Neuronal stem cell (in vitro differentiated cells): Measurements from ENCODE around the gene CASP2.

Experiments used
- DNase-seq: peaks from one replicate; pipeline ENCODE4 v3.0.0-alpha.2; 2013; ENCODE audit warnings: low spot score
- H2AFZ ChIP-seq: one replicate; pipeline ENCODE4 v1.6.1; 2013; ENCODE audit warnings: mild to moderate bottlenecking, low read length, inconsistent platforms
- H2AK5ac ChIP-seq: 2 replicates; pipeline ENCODE4 v1.6.1; 2013; ENCODE audit warnings: low read depth, mild to moderate bottlenecking, inconsistent platforms, low read length, moderate library complexity, mixed read lengths
- H2BK120ac ChIP-seq: 2 replicates; pipeline ENCODE4 v1.6.1; 2013; ENCODE audit warnings: low read depth, mild to moderate bottlenecking, inconsistent platforms, low read length, moderate library complexity, mixed read lengths
- H2BK12ac ChIP-seq: one replicate; pipeline ENCODE4 v1.6.1; 2013; ENCODE audit warnings: low read length, inconsistent platforms
- H2BK15ac ChIP-seq: 2 replicates; pipeline ENCODE4 v1.6.1; 2013; ENCODE audit warnings: mild to moderate bottlenecking, low read length, inconsistent platforms, mixed read lengths
- H2BK5ac ChIP-seq: one replicate; pipeline ENCODE4 v1.6.1; 2013; ENCODE audit warnings: inconsistent platforms, mild to moderate bottlenecking, low read length, moderate library complexity
- H3K14ac ChIP-seq: one replicate; pipeline ENCODE4 v1.6.1; 2013; ENCODE audit warnings: low read length, inconsistent platforms
- H3K18ac ChIP-seq: 2 replicates; pipeline ENCODE4 v1.6.1; 2013; ENCODE audit warnings: low read length, inconsistent platforms
- H3K23ac ChIP-seq: 2 replicates; pipeline ENCODE4 v1.6.1; 2013; ENCODE audit warnings: low read depth, mild to moderate bottlenecking, mixed read lengths, low read length, inconsistent platforms; ENCODE audit not compliant: poor library complexity
- H3K27ac ChIP-seq: replicated peaks from 3 replicates; pipeline ENCODE4 v1.5.1; 2013; ENCODE audit warnings: low read length, inconsistent platforms
- H3K27me3 ChIP-seq, 3 experiments: 2 replicates each; pipeline ENCODE4 v1.6.1; 2013; ENCODE audit warnings: low read length in 3 of 3, mild to moderate bottlenecking in 2 of 3, inconsistent platforms in 1 of 3, low read depth in 1 of 3, mixed read lengths in 1 of 3, moderate library complexity in 1 of 3; ENCODE audit not compliant: control insufficient read depth in 3 of 3, insufficient read depth in 3 of 3
- H3K36me3 ChIP-seq, 2 donors: replicated peaks in 1 of 2; 2 replicates each; pipeline ENCODE4 v1.6.1; 2013; ENCODE audit warnings: low read length in 2 of 2; ENCODE audit not compliant: control insufficient read depth in 2 of 2, insufficient read depth in 2 of 2
- H3K4ac ChIP-seq: 2 replicates; pipeline ENCODE4 v1.6.1; 2013; ENCODE audit warnings: inconsistent platforms, mild to moderate bottlenecking, low read length, moderate library complexity
- H3K4me1 ChIP-seq, 2 donors: 1 replicate in 1 of 2; 2 replicates in 1 of 2; pipeline ENCODE4 v1.6.1; 2013; ENCODE audit warnings: low read length in 2 of 2, low read depth in 1 of 2; ENCODE audit not compliant: control insufficient read depth in 2 of 2, insufficient read depth in 1 of 2
- H3K4me2 ChIP-seq: one replicate; pipeline ENCODE4 v1.6.1; 2013; ENCODE audit warnings: mild to moderate bottlenecking, low read length, inconsistent platforms; ENCODE audit not compliant: insufficient read depth, poor library complexity, severe bottlenecking
- H3K4me3 ChIP-seq, 2 donors: 2 replicates each; pipeline ENCODE4 v1.5.1; 2013; ENCODE audit warnings: low read length in 2 of 2, mild to moderate bottlenecking in 2 of 2, inconsistent platforms in 1 of 2, moderate library complexity in 1 of 2
- H3K79me1 ChIP-seq: one replicate; pipeline ENCODE4 v1.6.1; 2013; ENCODE audit warnings: low read depth, mild to moderate bottlenecking, inconsistent platforms, low read length, moderate library complexity
- H3K9ac ChIP-seq: one replicate; pipeline ENCODE4 v1.6.1; 2013; ENCODE audit warnings: mild to moderate bottlenecking, low read depth, low read length, inconsistent platforms; ENCODE audit not compliant: poor library complexity
- H3K9me3 ChIP-seq, 2 donors: replicated peaks in 1 of 2; 2 replicates each; pipeline versions ENCODE3 to v1.6.1; 2013; ENCODE audit warnings: low read length in 2 of 2, mild to moderate bottlenecking in 2 of 2, inconsistent platforms in 1 of 2, low read depth in 1 of 2, mixed read lengths in 1 of 2, moderate library complexity in 1 of 2; ENCODE audit not compliant: control insufficient read depth in 2 of 2, insufficient read depth in 1 of 2
- H4K8ac ChIP-seq: one replicate; pipeline ENCODE4 v1.6.1; 2013; ENCODE audit warnings: low read depth, mild to moderate bottlenecking, inconsistent platforms, low read length, moderate library complexity
- H4K91ac ChIP-seq: one replicate; pipeline ENCODE4 v1.6.1; 2013; ENCODE audit warnings: low read length, low read depth, mild to moderate bottlenecking, inconsistent platforms; ENCODE audit not compliant: poor library complexity
- WGBS, 2 donors: extraction: QIAGEN DNeasy Blood & Tissue Kit; methylation state at CpG; one replicate each; pipeline ENCODE4 v1.1.7; 2013; ENCODE audit warnings: missing lambda C conversion rate in 2 of 2, mixed read lengths in 1 of 2; ENCODE audit not compliant: insufficient read length in 2 of 2, insufficient replicate concordance in 1 of 2; ENCODE audit errors: extremely low coverage in 2 of 2; 5-methylcytosine and 5-hydroxymethylcytosine counted together

CASP2 gene

GRCh38 chr7:143245123-143245522 lies 43.0 kb upstream of the CASP2 start:
- no peak for DNase-seq
- WGBS, 2 donors, result no CpG with 5 or more reads among the region's 3 CpGs

GRCh38 chr7:143247372-143247771 lies 40.8 kb upstream of the CASP2 start:
- no peak overlapping the region for H2AFZ ChIP-seq
- no peak overlapping the region for H3K23ac ChIP-seq
- peaks cover 0 to 2% of the 10 kb centered on the region in 2 donors for H3K36me3 ChIP-seq
- no peak overlapping the region for H3K18ac ChIP-seq
- H2BK15ac ChIP-seq, result no peak overlapping the region
- no peak overlapping the region for H2BK120ac ChIP-seq
- peaks cover 0 to 4% (median 0%) of the 10 kb centered on the region in 3 experiments for H3K27me3 ChIP-seq
- H3K4me2 ChIP-seq, result no peak overlapping the region
- no peak overlapping the region for H2BK5ac ChIP-seq
- no peak overlapping the region for H3K4ac ChIP-seq
- H3K27ac ChIP-seq, result no peak overlapping the region
- no peaks in the 10 kb centered on the region for H3K79me1 ChIP-seq
- H2AK5ac ChIP-seq, result no peak overlapping the region
- peaks cover 0 to 9% of the 10 kb centered on the region in 2 donors for H3K4me1 ChIP-seq
- no peak overlapping the region for H3K4me3 ChIP-seq
- H2BK12ac ChIP-seq, result no peak overlapping the region
- no peak for DNase-seq
- H3K9me3 ChIP-seq, result peaks cover 0 to 2% of the 10 kb centered on the region in 2 donors
- H4K8ac ChIP-seq, result no peak overlapping the region
- no peak overlapping the region for H4K91ac ChIP-seq
- no peak overlapping the region for H3K14ac ChIP-seq
- no peak overlapping the region for H3K9ac ChIP-seq
- no CpG with 5 or more reads among the region's 1 CpG for WGBS, 2 donors

More at GRCh38 chr7:143245123-143245522, 43.0 kb upstream of the CASP2 start:
- Histone ChIP-seq H3K4ac (no peak overlapping the region), H3K27me3 (peaks cover 0 to 8% (median 0%) of the 10 kb centered on the region in 3 experiments), H3K27ac (no peak overlapping the region), H3K14ac (no peak overlapping the region), H2BK120ac (no peak overlapping the region), H2BK12ac (no peak overlapping the region), H3K9ac (no peak overlapping the region), H3K9me3 (peaks cover 0 to 2% of the 10 kb centered on the region in 2 donors), H3K4me1 (peaks cover 1 to 9% of the 10 kb centered on the region in 2 donors), H4K91ac (no peak overlapping the region), H4K8ac (no peak overlapping the region), H3K36me3 (peaks cover 0 to 2% of the 10 kb centered on the region in 2 donors), H3K4me2 (no peak overlapping the region), H3K4me3 (no peak overlapping the region), H2BK5ac (no peak overlapping the region), H2AK5ac (no peak overlapping the region), H2BK15ac (no peak overlapping the region), H2AFZ (no peak overlapping the region), H3K18ac (no peak overlapping the region), H3K23ac (no peak overlapping the region), H3K79me1 (no peaks in the 10 kb centered on the region)

GRCh38 chr7:143248761-143249354 lies 39.3 kb upstream of the CASP2 start:
- Histone ChIP-seq H4K8ac (no peak overlapping the region), H2BK5ac (no peak overlapping the region), H2AFZ (no peak overlapping the region), H3K4me3 (no peak overlapping the region), H3K9ac (no peak overlapping the region), H3K9me3 (peaks cover 0 to 5% of the 10 kb centered on the region in 2 donors), H2BK120ac (no peak overlapping the region), H3K4me1 (peaks cover 0 to 5% of the 10 kb centered on the region in 2 donors), H3K27ac (no peak overlapping the region), H3K79me1 (no peaks in the 10 kb centered on the region), H3K4ac (no peak overlapping the region), H3K36me3 (peaks cover 0 to 2% of the 10 kb centered on the region in 2 donors), H2BK12ac (no peak overlapping the region), H3K27me3 (peaks cover 0 to 4% (median 0%) of the 10 kb centered on the region in 3 experiments), H4K91ac (no peak overlapping the region), H3K4me2 (no peak overlapping the region), H2BK15ac (no peak overlapping the region), H3K23ac (no peak overlapping the region), H2AK5ac (no peak overlapping the region), H3K18ac (no peak overlapping the region), H3K14ac (no peak overlapping the region)
- DNase-seq, result no peak
- WGBS, 2 donors, result no CpG with 5 or more reads among the region's 2 CpGs

- no peak for DNase-seq
- Histone ChIP-seq H2AK5ac (no peak overlapping the region), H3K27me3 (peaks cover 0 to 4% (median 0%) of the 10 kb centered on the region in 3 experiments), H2BK120ac (no peak overlapping the region), H3K23ac (no peak overlapping the region), H3K79me1 (no peaks in the 10 kb centered on the region), H3K4me2 (no peak overlapping the region), H2AFZ (no peak overlapping the region), H3K4me3 (no peak overlapping the region), H2BK5ac (no peak overlapping the region), H3K14ac (no peak overlapping the region), H4K91ac (no peak overlapping the region), H4K8ac (no peak overlapping the region), H2BK15ac (no peak overlapping the region), H3K4me1 (no peaks in the 10 kb centered on the region), H3K9me3 (peaks cover 0 to 5% of the 10 kb centered on the region in 2 donors), H3K4ac (no peak overlapping the region), H3K36me3 (peaks cover 0 to 2% of the 10 kb centered on the region in 2 donors), H3K18ac (no peak overlapping the region), H3K9ac (no peak overlapping the region), H3K27ac (no peak overlapping the region), H2BK12ac (no peak overlapping the region)
These were observed 38.0 kb upstream of the CASP2 start for GRCh38 chr7:143250199-143250598.
